ENCODE measurements around the gene SEMA3C. TPM values are rescaled to one million over a fixed set of nuclear protein-coding genes. Genes with fewer than 3 reads are reported as not detected.

The SEMA3C gene
- total and polyA plus RNA-seq, 2 donors (not counting 3 experiments of a cell fraction or from before 2014, with no cell fraction given), result 0.01 to 0.09 TPM

DNA sequence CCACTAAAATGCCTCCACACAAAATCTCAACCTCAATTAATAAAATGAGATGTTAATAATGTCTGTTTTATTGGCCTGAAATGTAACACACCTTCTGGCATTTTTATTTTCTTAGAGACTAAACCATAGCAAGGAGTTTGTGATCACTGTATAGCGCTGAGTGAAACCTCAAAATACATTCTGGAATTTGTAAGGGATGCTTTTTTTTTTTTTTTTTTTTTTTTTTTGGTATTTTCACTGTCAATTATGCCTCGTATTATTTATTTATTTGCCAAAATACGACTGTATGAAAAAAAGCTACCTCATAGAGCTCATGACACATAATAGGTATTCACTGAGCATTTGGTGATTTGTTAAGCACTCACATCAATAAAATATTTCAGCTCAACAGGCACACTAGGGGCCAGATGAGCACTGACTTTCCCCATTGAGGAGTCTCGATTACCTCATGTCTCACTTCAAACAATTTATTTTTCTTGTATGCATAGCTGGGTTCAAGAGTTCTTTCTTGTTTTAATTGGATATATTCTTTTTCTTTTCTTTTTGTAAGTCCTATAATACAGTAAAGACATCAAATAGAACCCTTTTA lies 36.5 kb downstream of the SEMA3C start:
- FAIRE-seq, result no peak
- H3K27ac ChIP-seq (ENCODE audit: insufficient read depth, low read depth, low read length), result no peak overlapping the region
- CTCF ChIA-PET, result interaction anchor here (2.0 kb wide), 1 partner anchor 8 kb away, joined by 5 read pairs; no protein-coding TSS in a partner anchor

More for the DNA sequence above, 36.5 kb downstream of the SEMA3C start:
- peaks cover 0 to 3% of the 10 kb centered on the region in 2 experiments for H3K27me3 ChIP-seq (ENCODE audit: control insufficient read depth in 2 of 2, insufficient read depth in 2 of 2, low read length in 2 of 2)
- no peaks in the 10 kb centered on the region for H3K4me1 ChIP-seq (ENCODE audit: control insufficient read depth, extremely low read depth, insufficient read depth, low read length)
- intact Hi-C loops (cut with micrococcal nuclease), result no loop called here
- H2AFZ ChIP-seq (ENCODE audit: low read depth, low read length), result no peak overlapping the region
- no TSS peak for BruUV-seq (replicated peaks)
- no peaks in the 10 kb centered on the region for H3K79me2 ChIP-seq (ENCODE audit: control insufficient read depth, insufficient read depth, low read length)
- dilution Hi-C loops (cut with MboI; ENCODE audit: extremely low pct_ligation_motif_present, low sequenced_read_pairs), result no loop called here
- H3K4me2 ChIP-seq (ENCODE audit: insufficient read depth, low read length), result no peak overlapping the region
- POLR2A ChIA-PET, result interaction anchor here (0.7 kb wide), 1 partner anchor 41 kb away, joined by 6 read pairs; no protein-coding TSS in a partner anchor
- H3K9me3 ChIP-seq (replicated peaks; ENCODE audit: control insufficient read depth, insufficient read depth, low read length), result no peaks in the 10 kb centered on the region
- H3K4me3 ChIP-seq (replicated peaks in 1 of 3; ENCODE audit: insufficient read depth in 1 of 3, low read depth in 1 of 3, low read length in 3 of 3), result no peak overlapping the region
- no peaks in the 10 kb centered on the region for H3K9me1 ChIP-seq (replicated peaks; ENCODE audit: control insufficient read depth, extremely low read depth, insufficient read depth, low read length)
- no peak for DNase-seq (ENCODE audit: low read depth, low spot score)
- no peaks in the 10 kb centered on the region for H4K20me1 ChIP-seq (replicated peaks; ENCODE audit: control insufficient read depth, extremely low read depth, insufficient read depth, low read length)
- TF ChIP-seq, protein P1, sequence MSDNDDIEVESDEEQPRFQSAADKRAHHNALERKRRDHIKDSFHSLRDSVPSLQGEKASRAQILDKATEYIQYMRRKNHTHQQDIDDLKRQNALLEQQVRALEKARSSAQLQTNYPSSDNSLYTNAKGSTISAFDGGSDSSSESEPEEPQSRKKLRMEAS (IDR thresholded peaks at IDR 0.05; ENCODE audit: insufficient read depth, insufficient read length), result no peak
- TF ChIP-seq JUN (IDR thresholded peaks at IDR 0.05; ENCODE audit: borderline replicate concordance, insufficient read depth, insufficient read length, low read depth), result no peak
- TF ChIP-seq MYC (IDR thresholded peaks at IDR 0.05; ENCODE audit: low read depth, low read length), result no peak
- no peak for TF ChIP-seq FOS (IDR thresholded peaks at IDR 0.05; ENCODE audit: borderline replicate concordance, insufficient read depth, low read length)
- no peak for TF ChIP-seq EZH2 (IDR thresholded peaks at IDR 0.05; ENCODE audit: borderline replicate concordance, low read depth, low read length, severe bottlenecking)
- no peak for TF ChIP-seq POLR2A (IDR thresholded peaks at IDR 0.05; ENCODE audit: low read depth, low read length)
- TF ChIP-seq GATA2 (IDR thresholded peaks at IDR 0.05; ENCODE audit: insufficient read depth, insufficient read length, low read depth, low read length), result no peak
- TF ChIP-seq, protein P2, sequence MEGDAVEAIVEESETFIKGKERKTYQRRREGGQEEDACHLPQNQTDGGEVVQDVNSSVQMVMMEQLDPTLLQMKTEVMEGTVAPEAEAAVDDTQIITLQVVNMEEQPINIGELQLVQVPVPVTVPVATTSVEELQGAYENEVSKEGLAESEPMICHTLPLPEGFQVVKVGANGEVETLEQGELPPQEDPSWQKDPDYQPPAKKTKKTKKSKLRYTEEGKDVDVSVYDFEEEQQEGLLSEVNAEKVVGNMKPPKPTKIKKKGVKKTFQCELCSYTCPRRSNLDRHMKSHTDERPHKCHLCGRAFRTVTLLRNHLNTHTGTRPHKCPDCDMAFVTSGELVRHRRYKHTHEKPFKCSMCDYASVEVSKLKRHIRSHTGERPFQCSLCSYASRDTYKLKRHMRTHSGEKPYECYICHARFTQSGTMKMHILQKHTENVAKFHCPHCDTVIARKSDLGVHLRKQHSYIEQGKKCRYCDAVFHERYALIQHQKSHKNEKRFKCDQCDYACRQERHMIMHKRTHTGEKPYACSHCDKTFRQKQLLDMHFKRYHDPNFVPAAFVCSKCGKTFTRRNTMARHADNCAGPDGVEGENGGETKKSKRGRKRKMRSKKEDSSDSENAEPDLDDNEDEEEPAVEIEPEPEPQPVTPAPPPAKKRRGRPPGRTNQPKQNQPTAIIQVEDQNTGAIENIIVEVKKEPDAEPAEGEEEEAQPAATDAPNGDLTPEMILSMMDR (IDR thresholded peaks at IDR 0.05; ENCODE audit: extremely low read depth in 1 of 2, insufficient read depth in 1 of 2, low read depth in 1 of 2, low read length in 2 of 2), result no peak
- no peak for TF ChIP-seq POLR2AphosphoS5 (IDR thresholded peaks at IDR 0.05; ENCODE audit: insufficient read depth, low read depth, low read length)
- H3K9ac ChIP-seq (replicated peaks; ENCODE audit: extremely low read depth, insufficient read depth, low read length), result no peak overlapping the region
- no peaks in the 10 kb centered on the region for H3K36me3 ChIP-seq (ENCODE audit: control insufficient read depth in 2 of 2, extremely low read depth in 1 of 2, insufficient read depth in 2 of 2, low read length in 2 of 2)
